C4-2B (cell line): Measurements from ENCODE around the gene PTDSS2.

Source experiments
- H3K27ac ChIP-seq: fragments of 450-650 bp; 2 replicates; pipeline ENCODE4 v1.5.1; 2017
- CTCF ChIP-seq: fragments of 450-650 bp; conservative IDR thresholded peaks from 2 replicates; pipeline ENCODE4 v1.5.1; 2017; ENCODE audit warnings: mild to moderate bottlenecking
- ZFX ChIP-seq: fragments of 450-650 bp; IDR thresholded peaks from 2 replicates; pipeline ENCODE4 v1.6.1; 2017

PTDSS2 gene

DNA sequence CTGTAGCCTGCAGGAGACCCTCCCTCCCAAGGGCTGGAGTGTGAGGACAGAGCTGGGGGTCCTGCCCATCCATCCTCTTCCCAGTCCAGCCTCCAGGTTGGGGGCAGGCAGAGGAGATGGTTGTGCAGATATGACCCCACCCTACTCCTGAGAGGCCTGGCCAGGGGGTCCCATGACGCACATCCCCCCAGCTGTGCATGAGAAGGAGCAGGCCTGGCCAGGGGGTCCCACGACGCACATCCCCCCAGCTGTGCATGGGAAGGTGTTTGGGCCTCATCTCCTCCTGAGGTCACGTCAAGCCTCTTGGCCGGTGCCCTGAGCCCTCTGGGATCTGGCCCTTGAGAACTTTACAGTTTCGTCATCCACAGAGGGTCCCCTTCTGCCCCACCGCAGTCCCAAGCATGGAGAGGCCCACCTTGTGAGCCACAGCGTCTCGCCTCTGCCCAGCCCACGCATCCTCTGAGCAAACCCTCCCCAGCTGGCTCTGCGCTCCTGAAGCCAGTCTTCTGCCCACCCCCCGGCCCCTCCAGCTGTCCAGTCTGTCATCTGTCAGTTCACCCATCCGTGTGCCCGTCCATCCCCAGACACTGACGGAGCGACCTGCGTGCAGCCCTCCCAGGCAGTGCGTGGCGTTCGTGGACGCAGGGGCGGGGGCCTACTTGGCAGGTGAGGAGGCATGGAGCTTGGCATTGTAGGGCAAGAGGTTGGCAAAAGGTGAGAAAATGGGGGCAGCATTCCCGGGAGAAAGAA lies 10.6 kb upstream of the PTDSS2 start:
- H3K27ac ChIP-seq, result no peak overlapping the region
- no peak for TF ChIP-seq CTCF
- no peak for TF ChIP-seq ZFX

DNA sequence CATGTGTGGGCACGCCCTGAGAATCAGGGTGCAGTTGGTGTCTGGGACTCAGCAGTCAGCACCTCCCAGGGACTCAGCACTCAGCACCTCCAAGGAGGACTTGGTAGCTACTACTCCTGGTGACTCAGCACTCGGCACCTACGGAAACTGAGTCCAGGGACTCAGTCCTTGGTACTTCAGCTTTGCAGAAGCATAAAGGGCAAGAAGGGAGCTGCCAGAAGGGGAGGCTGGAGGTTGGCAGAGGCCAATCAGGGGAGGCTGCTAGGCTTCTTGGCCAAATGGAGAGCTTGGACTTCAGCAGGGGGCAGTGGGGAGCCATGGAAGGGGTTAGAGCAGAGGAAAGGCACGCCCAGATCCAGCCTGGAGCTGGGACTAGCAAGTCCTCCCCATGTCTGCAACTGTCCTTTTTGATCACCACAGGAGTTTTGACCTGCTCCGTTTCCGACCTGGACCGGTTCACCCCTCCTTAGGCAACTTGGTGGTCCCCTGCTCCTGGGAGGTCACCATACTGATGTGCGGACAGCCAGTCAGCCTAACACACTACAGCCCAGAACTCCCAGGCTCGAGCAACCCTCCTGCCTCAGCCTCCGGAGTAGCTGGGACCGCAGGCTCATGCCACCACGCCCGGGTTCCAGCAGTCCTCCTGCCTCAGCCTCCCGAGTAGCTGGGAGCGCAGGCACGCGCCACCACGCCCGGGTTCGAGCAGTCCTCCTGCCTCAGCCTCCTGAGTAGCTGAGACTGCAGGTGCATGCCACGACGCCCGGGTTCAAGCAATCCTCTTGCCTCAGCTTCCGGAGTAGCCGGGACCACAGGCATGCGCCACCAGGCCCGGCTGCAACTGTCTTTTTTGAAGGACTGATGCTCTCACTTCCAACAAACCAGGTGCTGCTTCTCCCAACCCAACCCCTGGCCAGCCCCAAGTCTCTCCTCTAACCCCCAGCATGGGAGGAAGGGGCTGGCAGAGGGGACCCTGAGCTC lies 9.7 kb upstream of the PTDSS2 start:
- no peak for TF ChIP-seq CTCF
- TF ChIP-seq ZFX, result no peak
- H3K27ac ChIP-seq, result no peak overlapping the region

DNA sequence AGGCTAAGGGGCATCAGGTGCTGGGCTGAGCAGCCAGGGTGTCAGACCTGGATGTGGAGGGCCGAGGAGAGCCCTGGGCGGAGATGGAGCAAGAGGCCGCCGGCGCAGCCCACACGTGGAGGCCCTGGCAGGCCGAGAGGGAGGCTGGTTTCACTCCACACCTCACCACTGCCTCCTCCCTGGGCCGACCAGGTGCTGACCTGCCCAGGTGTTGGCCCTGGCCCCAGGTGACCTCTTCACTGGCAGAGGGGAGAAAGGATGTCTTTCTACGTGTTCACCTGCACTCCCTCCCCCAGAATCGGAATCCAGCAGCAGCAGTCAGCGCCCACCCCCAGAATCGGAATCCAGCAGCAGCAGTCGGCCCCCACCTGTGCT lies 9.0 kb upstream of the PTDSS2 start:
- TF ChIP-seq CTCF (no peak), ZFX (no peak)
- no peak overlapping the region; the same call in 1 of the 2 replicates for H3K27ac ChIP-seq

- peak within 1 kb of the TSS; percentile 19; the same call in 1 of the 2 replicates for H3K27ac ChIP-seq
- no peak for TF ChIP-seq CTCF
- no peak for TF ChIP-seq ZFX
These were observed 8.4 kb upstream of the PTDSS2 start, which contains the start of gene ANO9 for GRCh38 chr11:441418-442274. ANO9 (minus strand) TSS chr11:442011; CDS start chr11:441926, 85 bp downstream.

- TF ChIP-seq ZFX, result no peak
- TF ChIP-seq CTCF, result no peak
- H3K27ac ChIP-seq, result no peak overlapping the region
These were observed 7.4 kb upstream of the PTDSS2 start for GRCh38 chr11:442611-443081.

DNA sequence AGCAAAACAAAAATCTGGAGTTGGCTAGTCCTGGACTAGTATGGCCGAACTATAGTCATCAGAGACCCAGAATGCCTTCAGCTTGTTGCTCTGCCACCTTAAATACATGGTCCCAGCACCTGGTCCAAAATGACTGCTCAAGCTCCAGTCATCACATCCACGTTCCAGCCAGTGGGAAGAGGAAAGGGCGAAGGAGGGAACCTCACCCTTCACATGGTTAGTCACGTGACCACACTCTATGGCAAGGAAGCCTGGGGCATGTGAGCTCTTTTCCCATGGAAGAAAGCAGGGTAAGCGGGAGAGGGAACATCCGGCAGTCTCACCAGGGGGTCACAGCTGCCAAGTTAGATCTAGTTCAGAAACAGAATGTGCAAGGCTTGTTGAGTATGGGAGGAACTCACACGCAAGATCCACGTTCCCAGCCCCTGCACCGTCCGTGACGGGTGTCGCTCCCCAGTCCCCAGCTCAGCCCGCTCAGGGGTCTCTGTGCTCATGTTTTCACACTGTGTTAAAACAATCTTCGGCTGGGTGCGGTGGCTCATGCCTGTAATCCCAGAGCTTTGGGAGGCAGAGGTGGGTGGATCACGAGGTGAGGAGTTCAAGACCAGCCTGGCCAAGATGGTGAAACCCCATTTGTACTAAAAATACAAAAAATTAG lies 6.4 kb upstream of the PTDSS2 start:
- no peak overlapping the region for H3K27ac ChIP-seq
- no peak for TF ChIP-seq CTCF
- no peak for TF ChIP-seq ZFX
